Measurements from ENCODE around the gene ZBTB5. TPM values are rescaled to one million over a fixed set of nuclear protein-coding genes. Genes with fewer than 3 reads are reported as not detected.

ZBTB5 gene
- total and polyA plus RNA-seq, 2 of the 8 experiments (the other 6 are each of a cell fraction or from before 2014, with no cell fraction given): 13.3 to 14.5 TPM

GRCh38 chr9:37395229-37395628, 70.0 kb downstream of the ZBTB5 start:
- H3K23ac ChIP-seq (ENCODE audit: insufficient read length): no peak overlapping the region
- POLR2A ChIA-PET (ENCODE audit: partially characterized antibody): interaction anchor here (0.6 to 1.2 kb wide), 2 partner anchors 27 to 1204 kb away, joined by 3 read pairs; partner anchors contain the start of gene GRHPR
- no peaks in the 10 kb centered on the region for H3K23me2 ChIP-seq (ENCODE audit: low read depth, low read length)

More at GRCh38 chr9:37395229-37395628, 70.0 kb downstream of the ZBTB5 start:
- Histone ChIP-seq H3K27me3 (replicated peaks in 1 of 4; ENCODE audit: control insufficient read depth in 3 of 4, extremely low read depth in 1 of 4, insufficient read depth in 3 of 4, low read length in 3 of 4) (no peaks in the 10 kb centered on the region), H3K18ac (ENCODE audit: extremely low read depth, low read length) (no peak overlapping the region; the same call in 1 of the 2 replicates), H2BK20ac (ENCODE audit: low read length) (no peak overlapping the region), H3K79me1 (ENCODE audit: low read depth, low read length) (no peaks in the 10 kb centered on the region), H2BK15ac (ENCODE audit: low read length) (no peak overlapping the region), H2BK12ac (ENCODE audit: low read depth, low read length) (no peak overlapping the region), H3K4me1 (replicated peaks in 1 of 4; ENCODE audit: control insufficient read depth in 3 of 4, insufficient read depth in 4 of 4, low read length in 3 of 4) (no peaks in the 10 kb centered on the region; a peak in 1 of 7 replicates), H3K27ac (ENCODE audit: low read depth, low read length) (no peak overlapping the region), H3K36me3 (ENCODE audit: control insufficient read depth in 2 of 4, insufficient read depth in 4 of 4, low read length in 3 of 4) (no peaks in the 10 kb centered on the region), H3K9me3 (ENCODE audit: insufficient read depth in 2 of 2, low read depth in 1 of 2, low read length in 1 of 2) (no peaks in the 10 kb centered on the region), H2BK120ac (replicated peaks; ENCODE audit: low read depth, low read length) (no peak overlapping the region), H3K79me2 (ENCODE audit: control insufficient read depth in 1 of 2, insufficient read depth in 2 of 2, low read length in 2 of 2) (no peaks in the 10 kb centered on the region), H3K4ac (replicated peaks; ENCODE audit: insufficient read length, low read depth, low read length) (no peak overlapping the region), H4K20me1 (replicated peaks in 1 of 2; ENCODE audit: control insufficient read depth in 1 of 2, insufficient read depth in 2 of 2, low read length in 2 of 2) (no peaks in the 10 kb centered on the region), H4K5ac (ENCODE audit: insufficient read length, low read depth, low read length) (no peak overlapping the region), H3K56ac (replicated peaks; ENCODE audit: insufficient read length, low read depth, low read length) (no peak overlapping the region), H4K91ac (replicated peaks; ENCODE audit: insufficient read length, low read length) (no peak overlapping the region), H4K8ac (ENCODE audit: extremely low read depth, insufficient read depth, low read length) (no peak overlapping the region; the same call in 1 of the 2 replicates), H3K14ac (ENCODE audit: insufficient read length) (no peak overlapping the region), H2AFZ (ENCODE audit: low read length) (no peak overlapping the region), H2AK5ac (ENCODE audit: low read depth, low read length) (no peak overlapping the region), H2BK5ac (ENCODE audit: low read depth, low read length) (no peak overlapping the region), H3K9ac (replicated peaks in 1 of 4; ENCODE audit: extremely low read depth in 1 of 4, low read depth in 3 of 4, low read length in 3 of 4) (no peak overlapping the region), H3K4me2 (ENCODE audit: insufficient read depth in 1 of 2, low read depth in 2 of 2, low read length in 2 of 2) (no peak overlapping the region), H3K4me3 (ENCODE audit: extremely low read depth in 1 of 4, insufficient read depth in 2 of 4, low read depth in 3 of 4, low read length in 4 of 4) (no peak overlapping the region)
- CTCF ChIA-PET (ENCODE audit: partially characterized antibody): interaction anchor here (0.8 to 2.8 kb wide), 9 partner anchors 10 to 522 kb away, joined by 3 to 9 read pairs (median 4); no protein-coding TSS in a partner anchor
- TF ChIP-seq CBX8 (IDR thresholded peaks at IDR 0.05; ENCODE audit: borderline replicate concordance, low read depth, low read length) (no peak), YY1 (IDR thresholded peaks at IDR 0.05; ENCODE audit: low read depth, low read length) (no peak), TBP (IDR thresholded peaks at IDR 0.05; ENCODE audit: low read depth, low read length) (no peak), SRF (IDR thresholded peaks at IDR 0.05; ENCODE audit: low read depth, low read length) (no peak), TAF7 (optimal IDR thresholded peaks at IDR 0.05; ENCODE audit: borderline replicate concordance, low read depth, low read length) (no peak), RFX5 (IDR thresholded peaks at IDR 0.05; ENCODE audit: borderline replicate concordance, low read depth, low read length) (no peak), PHF8 (conservative IDR thresholded peaks at IDR 0.05; ENCODE audit: low read depth, low read length) (no peak), SP4 (IDR thresholded peaks at IDR 0.05; ENCODE audit: low read length) (no peak)
- 78% methylated on average over 12 of the region's 12 CpGs; no CpG with 5 or more reads in 1 of the 2 experiments for WGBS, 2 experiments (ENCODE audit: extremely low coverage in 1 of 2, insufficient coverage in 1 of 2, insufficient read length in 1 of 2, insufficient replicate concordance in 2 of 2, low coverage in 1 of 2, low lambda C conversion rate in 2 of 2, missing lambda C conversion rate in 1 of 2)
- DNase-seq (ENCODE audit: low read depth in 1 of 2, low spot score in 2 of 2) (no peak), FAIRE-seq (no peak)

All from H1 (cell line).